ENCODE measurements around the gene CDH4. TPM values are rescaled to one million over a fixed set of nuclear protein-coding genes. Genes with fewer than 3 reads are reported as not detected.

CDH4 gene
- total and polyA plus RNA-seq, 4 donors = 0.06 to 0.10 TPM; not detected in 2

DNA sequence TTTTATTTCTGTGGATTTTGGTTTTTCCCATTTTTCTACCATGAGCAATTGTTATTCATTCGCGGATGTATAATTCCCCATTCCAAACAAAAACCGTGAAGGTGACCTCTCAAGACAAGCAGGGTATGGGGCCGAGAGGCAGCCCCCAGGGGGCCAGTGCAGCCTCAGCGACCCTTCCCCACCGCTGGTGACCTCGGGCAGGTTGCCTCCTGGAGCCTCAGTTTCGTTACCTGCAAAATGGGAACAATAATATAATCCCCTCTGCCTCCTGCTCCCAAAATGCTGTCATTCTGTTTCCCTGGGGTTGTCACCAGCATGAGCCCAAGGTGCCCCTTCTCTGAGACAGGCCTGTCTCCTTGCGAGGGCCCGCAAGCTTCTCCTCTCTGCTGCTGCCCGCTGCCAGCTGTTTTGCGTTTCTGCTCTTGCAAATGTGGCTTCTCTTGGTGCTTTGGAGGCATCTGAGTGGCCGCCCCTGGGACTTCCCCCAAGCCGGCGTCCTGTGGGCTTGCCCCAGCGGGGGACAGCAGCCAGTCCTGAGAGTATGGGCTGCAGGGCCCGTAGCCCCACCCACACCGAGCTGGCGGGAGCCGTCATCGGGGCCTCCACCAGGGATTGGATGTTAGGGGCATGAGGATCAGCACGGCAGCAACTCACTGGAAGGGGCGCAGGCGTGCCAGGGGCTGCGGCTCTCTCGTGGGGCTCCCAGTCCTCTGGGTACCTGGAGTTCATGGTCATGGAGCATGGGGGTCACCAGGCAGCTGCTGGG, 651.7 kb downstream of the CDH4 start:
- DNase-seq = no peak
- ATAC-seq (ENCODE audit: low FRiP score) = no peak
- H3K4me3 ChIP-seq (ENCODE audit: low read length in 2 of 2) = no peak overlapping the region
- no peak overlapping the region for H3K27ac ChIP-seq (ENCODE audit: low read depth in 1 of 2, low read length in 2 of 2)
- no peaks in the 10 kb centered on the region for H3K36me3 ChIP-seq (ENCODE audit: control insufficient read depth in 1 of 2, insufficient read depth in 2 of 2, low read length in 1 of 2)
- H3K27me3 ChIP-seq (ENCODE audit: control insufficient read depth in 1 of 2, insufficient read depth in 2 of 2, low read length in 1 of 2) = no peaks in the 10 kb centered on the region
- WGBS, 2 donors = 86 to 87% methylated on average over 26 of the region's 26 CpGs
- no peaks in the 10 kb centered on the region for H3K9me3 ChIP-seq (ENCODE audit: control insufficient read depth, low read length)
- intact Hi-C loops (cut with DNase I) = no loop called here
- H3K4me1 ChIP-seq (ENCODE audit: control insufficient read depth in 1 of 2, insufficient read depth in 2 of 2, low read length in 2 of 2) = no peaks in the 10 kb centered on the region

DNA sequence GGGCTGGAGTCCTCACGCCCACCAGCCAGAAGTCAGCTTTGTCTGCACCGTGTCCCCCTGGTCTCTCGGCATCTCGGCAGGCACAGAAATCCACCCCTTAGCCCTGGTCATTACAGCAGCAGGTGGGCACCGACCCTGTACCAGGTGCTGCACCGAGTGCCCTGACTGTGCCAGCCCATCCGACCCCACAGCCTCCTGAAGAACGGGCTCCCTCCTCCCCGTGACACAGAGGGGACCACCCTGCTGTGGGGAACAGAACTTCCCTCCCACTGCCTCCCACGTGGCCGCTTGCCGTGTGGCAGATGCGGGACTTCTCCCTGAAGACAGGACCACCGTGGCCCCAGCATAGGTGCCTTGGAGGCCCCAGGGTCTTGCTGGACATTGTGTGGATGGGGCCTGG, 652.4 kb downstream of the CDH4 start:
- no peak overlapping the region for H3K27ac ChIP-seq (ENCODE audit: low read depth in 1 of 2, low read length in 2 of 2)
- no peak for ATAC-seq (ENCODE audit: low FRiP score)
- H3K4me1 ChIP-seq (ENCODE audit: control insufficient read depth in 1 of 2, insufficient read depth in 2 of 2, low read length in 2 of 2) = no peaks in the 10 kb centered on the region
- H3K27me3 ChIP-seq (ENCODE audit: control insufficient read depth in 1 of 2, insufficient read depth in 2 of 2, low read length in 1 of 2) = no peaks in the 10 kb centered on the region
- H3K36me3 ChIP-seq (ENCODE audit: control insufficient read depth in 1 of 2, insufficient read depth in 2 of 2, low read length in 1 of 2) = no peaks in the 10 kb centered on the region
- 93% methylated on average over 14 of the region's 14 CpGs for WGBS, 2 donors
- intact Hi-C loops (cut with DNase I) = no loop called here
- no peak overlapping the region for H3K4me3 ChIP-seq (ENCODE audit: low read length in 2 of 2)
- H3K9me3 ChIP-seq (ENCODE audit: control insufficient read depth, low read length) = no peaks in the 10 kb centered on the region
- no peak for DNase-seq

DNA sequence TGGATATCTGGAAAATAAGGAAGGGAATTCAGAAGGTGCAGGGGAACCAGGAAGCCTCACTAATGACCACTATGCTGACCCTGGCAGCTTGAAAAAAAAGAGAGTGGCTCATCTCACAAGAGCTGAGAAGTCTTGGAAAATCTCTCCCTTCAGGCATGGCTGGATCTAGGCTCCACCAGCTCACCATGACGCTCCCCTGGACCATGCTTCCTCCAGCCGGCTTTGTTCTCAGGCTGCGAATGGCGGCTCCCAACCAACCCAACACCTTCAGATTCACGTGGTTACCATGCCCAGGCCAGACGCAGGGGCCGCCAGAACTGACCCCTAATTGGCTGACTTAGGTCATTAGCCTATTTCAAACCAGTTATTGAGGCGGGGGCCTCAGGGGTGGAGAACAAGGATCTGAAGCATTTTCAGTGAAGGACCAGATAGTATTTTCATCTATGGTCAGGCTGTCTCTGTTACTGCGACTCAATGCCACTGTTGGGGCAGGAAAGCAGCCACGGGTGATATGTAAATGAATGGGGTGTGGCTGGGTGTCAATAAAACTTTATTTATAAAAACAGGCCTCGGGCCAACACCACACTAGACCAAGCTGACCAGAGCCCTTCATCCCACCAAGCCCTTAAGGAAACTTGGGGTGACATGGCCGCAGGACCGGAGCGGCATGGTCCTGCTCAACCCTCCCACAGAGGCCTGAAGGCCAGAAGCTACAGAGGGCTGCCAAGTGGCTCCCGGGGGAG, 653.9 kb downstream of the CDH4 start:
- Histone ChIP-seq H3K9me3 (ENCODE audit: control insufficient read depth, low read length) (peaks cover 3% of the 10 kb centered on the region), H3K36me3 (ENCODE audit: control insufficient read depth in 1 of 2, insufficient read depth in 2 of 2, low read length in 1 of 2) (no peaks in the 10 kb centered on the region), H3K27ac (ENCODE audit: low read depth in 1 of 2, low read length in 2 of 2) (no peak overlapping the region), H3K4me3 (ENCODE audit: low read length in 2 of 2) (no peak overlapping the region), H3K4me1 (ENCODE audit: control insufficient read depth in 1 of 2, insufficient read depth in 2 of 2, low read length in 2 of 2) (no peaks in the 10 kb centered on the region), H3K27me3 (ENCODE audit: control insufficient read depth in 1 of 2, insufficient read depth in 2 of 2, low read length in 1 of 2) (no peaks in the 10 kb centered on the region)
- ATAC-seq (ENCODE audit: low FRiP score) (no peak), DNase-seq (no peak)
- intact Hi-C loops (cut with DNase I) = no loop called here
- 90 to 91% methylated on average over 15 of the region's 15 CpGs for WGBS, 2 donors

DNA sequence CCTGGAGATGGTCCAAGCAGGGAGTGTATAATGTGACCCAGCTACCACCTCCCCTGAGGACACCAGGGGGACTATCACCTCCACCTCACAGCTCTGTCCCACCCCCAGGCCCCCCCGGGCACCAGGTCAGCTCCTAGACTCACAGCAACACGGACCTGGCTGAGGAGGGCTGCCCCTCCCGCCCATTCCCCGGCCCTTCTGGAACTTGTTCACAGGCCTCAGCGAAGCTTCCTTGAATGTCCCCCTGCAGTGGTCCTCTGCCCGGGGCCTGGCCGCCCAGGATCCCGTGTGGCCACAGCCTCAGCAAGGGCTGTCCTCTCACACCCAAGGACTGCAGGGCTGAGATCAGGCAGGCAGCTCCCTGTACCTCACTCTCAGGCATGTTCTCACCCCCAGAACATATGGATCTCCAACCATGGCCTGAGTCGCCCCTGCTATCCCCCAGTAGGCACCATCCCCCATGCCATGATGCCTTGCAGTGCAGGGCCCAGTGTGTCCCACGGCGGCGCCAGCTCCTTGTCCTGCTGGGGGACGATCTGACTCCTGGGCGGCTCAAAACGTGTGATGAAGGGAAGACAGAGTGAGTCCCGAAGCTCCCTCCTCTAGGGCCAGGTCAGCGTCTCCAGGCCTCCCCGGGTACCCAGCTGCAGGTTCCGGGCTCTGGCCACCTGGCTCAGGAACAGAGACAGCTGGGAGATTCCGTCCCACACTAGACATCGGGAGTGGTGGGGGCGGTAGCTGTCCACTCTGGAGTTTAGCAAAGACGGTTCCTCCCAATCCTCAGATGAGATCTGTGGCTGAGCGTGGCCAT, 655.2 kb downstream of the CDH4 start:
- intact Hi-C loops (cut with DNase I) = no loop called here
- Histone ChIP-seq H3K9me3 (ENCODE audit: control insufficient read depth, low read length) (peaks cover 3% of the 10 kb centered on the region), H3K36me3 (ENCODE audit: control insufficient read depth in 1 of 2, insufficient read depth in 2 of 2, low read length in 1 of 2) (no peaks in the 10 kb centered on the region), H3K4me3 (ENCODE audit: low read length in 2 of 2) (no peak overlapping the region), H3K4me1 (ENCODE audit: control insufficient read depth in 1 of 2, insufficient read depth in 2 of 2, low read length in 2 of 2) (no peaks in the 10 kb centered on the region), H3K27me3 (ENCODE audit: control insufficient read depth in 1 of 2, insufficient read depth in 2 of 2, low read length in 1 of 2) (no peaks in the 10 kb centered on the region), H3K27ac (ENCODE audit: low read depth in 1 of 2, low read length in 2 of 2) (no peak overlapping the region)
- DNase-seq (no peak), ATAC-seq (ENCODE audit: low FRiP score) (no peak)
- WGBS, 2 donors = 60 to 71% methylated on average over 24 of the region's 24 CpGs

DNA sequence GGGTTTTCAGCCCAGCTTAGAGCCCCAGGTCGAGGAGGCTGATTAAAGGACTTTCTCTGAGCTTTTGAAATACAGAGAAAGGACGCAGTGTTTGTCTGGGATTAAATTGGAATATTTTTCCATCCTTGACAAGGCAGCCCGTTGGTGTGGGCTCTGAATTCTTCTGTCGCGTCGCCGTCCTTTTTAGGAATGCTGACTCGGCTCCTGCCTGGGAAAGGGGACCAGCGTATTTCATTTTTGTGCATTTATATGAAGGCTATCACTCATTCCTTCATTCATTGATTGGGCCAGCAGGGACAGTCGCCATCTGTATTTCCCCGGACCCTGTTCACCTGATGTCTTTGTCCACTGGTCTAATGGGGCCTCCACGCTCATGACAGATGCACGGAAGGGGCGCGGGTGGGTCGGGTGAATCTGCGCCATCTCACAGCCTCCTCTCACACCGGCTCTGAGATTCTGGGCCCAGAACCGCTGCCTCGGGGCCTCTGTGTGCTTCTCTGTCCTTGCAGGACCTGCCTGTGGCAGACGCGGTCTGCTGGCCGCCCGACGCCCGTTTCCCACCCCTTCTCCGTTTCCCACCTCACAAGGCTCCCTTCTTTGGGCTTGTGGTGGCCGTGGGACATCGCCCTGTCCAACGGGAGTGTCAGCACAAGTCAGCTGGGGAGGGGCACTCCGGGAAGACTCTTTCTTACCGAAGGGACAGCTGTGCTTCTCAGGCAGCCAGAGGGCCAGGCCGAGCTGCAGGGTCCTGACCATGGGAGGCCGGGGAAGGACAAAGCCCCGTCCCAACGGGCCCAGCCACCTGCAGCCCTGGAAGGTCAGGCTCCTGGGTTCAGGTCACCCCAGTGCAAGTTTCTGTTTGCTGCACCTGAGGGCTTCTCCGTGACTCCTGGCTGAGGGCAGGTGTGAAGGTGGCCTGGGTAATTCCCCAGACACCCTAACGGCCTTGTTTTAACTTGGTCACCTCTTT, 656.3 kb downstream of the CDH4 start:
- H3K4me3 ChIP-seq (ENCODE audit: low read length in 2 of 2) = no peak overlapping the region
- no peaks in the 10 kb centered on the region for H3K4me1 ChIP-seq (ENCODE audit: control insufficient read depth in 1 of 2, insufficient read depth in 2 of 2, low read length in 2 of 2)
- ATAC-seq (ENCODE audit: low FRiP score) = no peak
- H3K36me3 ChIP-seq (ENCODE audit: control insufficient read depth in 1 of 2, insufficient read depth in 2 of 2, low read length in 1 of 2) = no peaks in the 10 kb centered on the region
- H3K27ac ChIP-seq (ENCODE audit: low read depth in 1 of 2, low read length in 2 of 2) = no peak overlapping the region
- H3K27me3 ChIP-seq (ENCODE audit: control insufficient read depth in 1 of 2, insufficient read depth in 2 of 2, low read length in 1 of 2) = no peaks in the 10 kb centered on the region
- intact Hi-C loops (cut with DNase I) = no loop called here
- no peak for DNase-seq
- peaks cover 5% of the 10 kb centered on the region for H3K9me3 ChIP-seq (ENCODE audit: control insufficient read depth, low read length)
- WGBS, 2 donors = 64 to 67% methylated on average over 38 of the region's 38 CpGs

DNA sequence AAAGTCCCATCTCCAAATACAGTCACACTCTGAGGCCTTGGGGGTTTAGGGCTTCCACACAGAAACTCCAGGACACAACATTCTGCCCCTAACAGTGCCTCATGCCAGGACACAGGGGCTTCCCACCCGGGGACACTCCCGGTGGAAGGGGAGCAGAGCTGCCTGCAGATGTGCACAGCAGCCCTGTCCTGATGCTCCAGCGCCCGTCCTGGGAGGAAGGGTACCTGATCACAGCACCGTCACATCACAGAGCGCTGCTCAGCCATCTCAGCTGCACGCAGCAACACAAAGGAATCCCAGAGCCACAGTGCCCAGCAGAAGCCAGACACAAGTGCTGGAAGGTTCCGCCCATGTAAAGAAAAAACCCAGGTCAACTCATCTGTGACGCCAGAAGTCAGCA, 657.0 kb downstream of the CDH4 start:
- intact Hi-C loops (cut with DNase I) = no loop called here
- H3K27me3 ChIP-seq (ENCODE audit: control insufficient read depth in 1 of 2, insufficient read depth in 2 of 2, low read length in 1 of 2) = no peaks in the 10 kb centered on the region
- H3K4me1 ChIP-seq (ENCODE audit: control insufficient read depth in 1 of 2, insufficient read depth in 2 of 2, low read length in 2 of 2) = no peaks in the 10 kb centered on the region
- 87 to 92% methylated on average over 9 of the region's 9 CpGs for WGBS, 2 donors
- ATAC-seq (ENCODE audit: low FRiP score) = no peak
- peaks cover 5% of the 10 kb centered on the region for H3K9me3 ChIP-seq (ENCODE audit: control insufficient read depth, low read length)
- H3K27ac ChIP-seq (ENCODE audit: low read depth in 1 of 2, low read length in 2 of 2) = no peak overlapping the region
- no peak overlapping the region for H3K4me3 ChIP-seq (ENCODE audit: low read length in 2 of 2)
- no peak for DNase-seq
- no peaks in the 10 kb centered on the region for H3K36me3 ChIP-seq (ENCODE audit: control insufficient read depth in 1 of 2, insufficient read depth in 2 of 2, low read length in 1 of 2)

DNA sequence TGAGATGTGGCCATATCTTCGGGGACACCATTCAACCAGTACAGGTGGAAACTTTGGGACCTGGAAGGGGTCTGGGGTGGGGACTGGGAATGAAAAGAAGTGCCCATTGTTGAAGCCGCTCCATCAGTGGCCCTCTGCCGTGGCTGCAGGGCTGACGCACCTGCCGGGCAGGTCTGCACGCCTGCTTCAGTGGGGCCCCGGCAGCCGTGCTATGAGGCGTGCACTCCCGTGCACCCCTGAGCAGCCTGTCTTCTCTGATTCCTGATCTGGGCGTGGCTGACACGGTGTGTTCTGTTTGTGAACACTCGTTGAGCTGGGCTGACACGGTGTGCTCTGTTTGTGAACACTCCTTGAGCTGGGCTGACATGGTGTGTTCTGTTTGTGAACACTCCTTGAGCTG, 657.8 kb downstream of the CDH4 start:
- WGBS, 2 donors = 89 to 90% methylated on average over 14 of the region's 14 CpGs
- intact Hi-C loops (cut with DNase I) = no loop called here
- no peaks in the 10 kb centered on the region for H3K36me3 ChIP-seq (ENCODE audit: control insufficient read depth in 1 of 2, insufficient read depth in 2 of 2, low read length in 1 of 2)
- DNase-seq (no peak), ATAC-seq (ENCODE audit: low FRiP score) (no peak)
- H3K27me3 ChIP-seq (ENCODE audit: control insufficient read depth in 1 of 2, insufficient read depth in 2 of 2, low read length in 1 of 2) = no peaks in the 10 kb centered on the region
- H3K27ac ChIP-seq (ENCODE audit: low read depth in 1 of 2, low read length in 2 of 2) = no peak overlapping the region
- H3K4me1 ChIP-seq (ENCODE audit: control insufficient read depth in 1 of 2, insufficient read depth in 2 of 2, low read length in 2 of 2) = no peaks in the 10 kb centered on the region
- no peak overlapping the region for H3K4me3 ChIP-seq (ENCODE audit: low read length in 2 of 2)
- peaks cover 5% of the 10 kb centered on the region for H3K9me3 ChIP-seq (ENCODE audit: control insufficient read depth, low read length)

DNA sequence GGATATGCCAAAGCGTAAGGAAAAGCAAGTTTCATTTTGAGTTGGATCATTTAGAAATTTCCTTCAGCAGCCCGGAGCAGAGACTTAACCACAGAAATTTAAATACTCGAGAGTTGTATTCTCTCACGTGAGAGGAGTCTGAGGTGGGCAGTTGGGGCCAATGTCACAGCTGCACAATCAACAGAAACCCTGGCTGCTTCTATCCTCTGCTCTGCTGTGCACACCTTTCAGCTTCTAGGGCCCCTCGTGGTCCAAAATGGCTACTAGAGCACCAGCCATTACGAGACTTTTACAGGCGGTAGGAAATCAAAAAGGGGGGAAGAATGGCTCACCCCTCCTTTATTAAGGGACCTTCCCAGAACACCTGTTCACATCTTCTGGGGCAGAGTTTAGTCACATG, 659.8 kb downstream of the CDH4 start:
- no peaks in the 10 kb centered on the region for H3K4me1 ChIP-seq (ENCODE audit: control insufficient read depth in 1 of 2, insufficient read depth in 2 of 2, low read length in 2 of 2)
- no peak for ATAC-seq (ENCODE audit: low FRiP score)
- H3K27ac ChIP-seq (ENCODE audit: low read depth in 1 of 2, low read length in 2 of 2) = no peak overlapping the region
- WGBS, 2 donors = 80 to 81% methylated on average over 7 of the region's 7 CpGs
- H3K4me3 ChIP-seq (ENCODE audit: low read length in 2 of 2) = no peak overlapping the region
- H3K27me3 ChIP-seq (ENCODE audit: control insufficient read depth in 1 of 2, insufficient read depth in 2 of 2, low read length in 1 of 2) = no peaks in the 10 kb centered on the region
- peaks cover 5% of the 10 kb centered on the region for H3K9me3 ChIP-seq (ENCODE audit: control insufficient read depth, low read length)
- DNase-seq = no peak
- intact Hi-C loops (cut with DNase I) = no loop called here
- H3K36me3 ChIP-seq (ENCODE audit: control insufficient read depth in 1 of 2, insufficient read depth in 2 of 2, low read length in 1 of 2) = no peaks in the 10 kb centered on the region
